ENCODE measurements around the gene GPR15LG.
"Not testable (repeated sequence)": the region's sequence is repeated elsewhere in the genome, so short reads cannot be mapped to it uniquely, and the experiment has no call there.

The GPR15LG gene

GRCh38 chr10:84173501-84173929 is at the start of gene GPR15LG:
GPR15LG (plus strand) TSS chr10:84173801; CDS start chr10:84173852, 51 bp downstream.
- no peak for DNase-seq

- not testable (repeated sequence) for DNase-seq
Observed at GRCh38 chr10:84125910-84126784, 47.5 kb upstream of the GPR15LG start.

DNA sequence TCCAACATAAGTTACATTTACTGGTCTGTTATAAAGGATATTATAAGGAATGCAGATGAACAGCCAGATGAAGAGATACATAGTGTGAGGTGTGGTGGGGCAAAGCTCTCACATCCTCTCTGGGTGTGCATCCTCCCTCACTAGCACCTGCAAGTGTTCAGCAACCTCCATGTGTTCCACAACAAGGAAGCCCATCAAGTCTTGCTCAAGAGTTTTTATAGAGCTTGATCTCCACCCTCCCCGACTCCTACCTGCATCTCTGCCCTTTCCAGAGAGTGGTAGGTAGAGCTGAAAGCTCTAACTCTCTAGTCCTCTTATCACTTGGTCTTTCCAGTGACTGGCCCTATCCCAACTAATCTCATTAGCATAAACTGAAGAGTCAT is 46.8 kb upstream of the GPR15LG start:
- no peak for DNase-seq

- DNase-seq, result no peak
Observed at GRCh38 chr10:84135836-84136235, 37.8 kb upstream of the GPR15LG start.

GRCh38 chr10:84137811-84138210 is 35.8 kb upstream of the GPR15LG start:
- DNase-seq, result no peak

- peak; percentile 57 to 70 for DNase-seq
Observed at GRCh38 chr10:84138478-84139125, 35.0 kb upstream of the GPR15LG start.

DNA sequence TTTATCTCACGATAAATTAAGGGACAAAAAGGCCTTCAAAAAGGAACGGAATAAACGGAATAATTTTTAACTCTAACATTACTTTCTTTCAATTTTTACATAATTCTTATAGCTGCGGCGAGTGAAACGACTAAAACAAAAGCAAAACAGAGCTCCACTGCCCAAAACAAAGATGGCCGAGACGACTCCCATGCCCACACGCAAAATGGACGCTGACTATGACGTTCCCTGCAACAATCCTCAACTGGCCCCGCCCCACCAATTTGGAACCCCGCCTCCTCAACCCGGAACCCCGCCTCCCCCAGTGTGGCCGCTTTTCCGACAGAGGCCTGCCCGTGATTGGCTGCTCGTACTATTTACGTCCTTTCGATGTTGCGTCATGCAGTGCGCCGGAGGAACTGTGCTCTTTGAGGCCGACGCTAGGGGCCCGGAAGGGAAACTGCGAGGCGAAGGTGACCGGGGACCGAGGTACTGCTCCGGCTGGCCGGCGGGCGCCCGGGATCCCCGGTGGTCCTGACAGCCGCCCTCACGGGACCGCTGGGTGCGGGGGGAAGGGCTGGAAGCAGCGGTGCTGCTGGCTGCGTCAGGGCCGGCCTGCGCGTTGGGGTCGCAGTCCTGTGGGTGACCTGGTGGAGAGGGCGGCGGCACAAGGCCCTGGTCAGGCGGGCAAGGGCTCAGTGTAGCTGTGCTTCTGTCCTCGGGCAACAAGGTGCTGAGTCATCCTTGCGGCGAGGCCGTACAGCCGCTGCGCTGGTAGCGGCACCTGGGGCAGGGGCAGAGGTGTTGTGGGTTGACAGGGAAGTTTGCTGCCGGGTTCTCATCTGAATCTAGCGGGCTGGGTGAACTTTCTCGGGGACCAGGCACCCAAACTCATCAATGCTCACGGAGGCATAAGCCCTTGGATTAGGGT is 34.2 kb upstream of the GPR15LG start, which contains the start of gene GHITM:
TSS of gene GHITM (plus strand) at position 384 of the 910 bp plus-strand sequence. CDS start 1,992 bp downstream, outside the sequence.
- DNase-seq, result peak; percentile 97 to 99

- DNase-seq, result no peak
Observed at GRCh38 chr10:84140036-84140379, 33.6 kb upstream of the GPR15LG start.

GRCh38 chr10:84147347-84147746 is 26.3 kb upstream of the GPR15LG start:
- DNase-seq, result no peak

DNA sequence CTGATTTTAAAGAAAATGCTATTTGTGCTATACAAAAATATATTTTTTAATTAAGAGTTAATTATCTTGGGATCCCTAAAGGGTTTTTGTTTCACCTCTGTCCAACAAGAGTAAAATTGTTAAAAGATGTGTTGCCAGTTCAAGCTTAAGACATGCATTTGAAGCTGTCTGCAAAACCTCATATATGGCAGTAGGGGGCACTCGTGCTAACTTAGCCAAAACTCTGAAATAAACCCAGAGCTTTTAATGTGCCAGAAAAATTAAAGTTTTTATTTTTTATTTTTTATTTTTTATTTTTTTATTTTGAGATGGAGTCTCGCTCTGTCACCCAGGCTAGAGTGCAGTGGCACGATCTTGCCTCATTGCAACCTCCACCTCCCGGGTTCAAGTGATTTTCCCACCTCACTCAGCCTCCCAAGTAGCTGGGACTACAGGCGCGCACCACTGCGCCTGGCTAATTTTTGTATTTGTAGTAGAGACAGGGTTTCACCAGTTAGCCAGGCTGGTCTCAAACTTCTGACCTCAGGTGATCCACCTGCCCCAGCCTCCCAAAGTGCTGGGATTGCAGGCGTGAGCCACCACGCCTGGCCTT is 25.5 kb upstream of the GPR15LG start:
- not testable (repeated sequence) for DNase-seq

- no peak for DNase-seq
Observed at GRCh38 chr10:84149854-84150253, 23.7 kb upstream of the GPR15LG start.

DNA sequence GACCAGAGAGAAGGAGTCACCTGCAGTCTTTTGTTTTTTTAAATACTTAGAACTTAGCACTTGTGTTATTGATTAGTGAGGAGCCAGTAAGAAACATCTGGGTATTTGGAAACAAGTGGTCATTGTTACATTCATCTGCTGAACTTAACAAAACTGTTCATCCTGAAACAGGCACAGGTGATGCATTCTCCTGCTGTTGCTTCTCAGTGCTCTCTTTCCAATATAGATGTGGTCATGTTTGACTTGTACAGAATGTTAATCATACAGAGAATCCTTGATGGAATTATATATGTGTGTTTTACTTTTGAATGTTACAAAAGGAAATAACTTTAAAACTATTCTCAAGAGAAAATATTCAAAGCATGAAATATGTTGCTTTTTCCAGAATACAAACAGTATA is 20.8 kb upstream of the GPR15LG start:
- no peak for DNase-seq

GRCh38 chr10:84155521-84155920 is 18.1 kb upstream of the GPR15LG start:
- no peak for DNase-seq

GRCh38 chr10:84156009-84156408 is 17.6 kb upstream of the GPR15LG start:
- no peak for DNase-seq

- peak in 1 of 2 experiments; percentile 26 for DNase-seq
Observed at GRCh38 chr10:84156768-84157167, 16.8 kb upstream of the GPR15LG start.

DNA sequence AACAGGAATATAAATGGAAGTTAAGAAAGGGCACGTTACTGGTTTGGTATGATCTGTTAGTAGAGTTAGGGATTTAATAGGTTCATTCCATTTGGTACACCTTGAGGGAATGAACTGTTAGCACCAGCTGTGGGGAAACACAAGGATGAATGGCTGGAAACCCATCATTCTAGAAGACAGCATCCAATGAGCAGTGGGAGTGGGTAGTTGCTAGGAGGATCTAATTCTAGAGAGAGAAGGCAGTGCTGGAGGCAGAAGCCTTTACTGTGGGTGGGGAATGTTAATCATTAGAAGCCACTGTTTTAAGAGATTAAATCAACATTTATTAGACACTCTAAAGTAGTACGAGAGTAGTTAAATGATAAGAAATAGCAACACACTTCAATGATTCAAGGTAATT is 15.5 kb upstream of the GPR15LG start:
- no peak for DNase-seq

DNA sequence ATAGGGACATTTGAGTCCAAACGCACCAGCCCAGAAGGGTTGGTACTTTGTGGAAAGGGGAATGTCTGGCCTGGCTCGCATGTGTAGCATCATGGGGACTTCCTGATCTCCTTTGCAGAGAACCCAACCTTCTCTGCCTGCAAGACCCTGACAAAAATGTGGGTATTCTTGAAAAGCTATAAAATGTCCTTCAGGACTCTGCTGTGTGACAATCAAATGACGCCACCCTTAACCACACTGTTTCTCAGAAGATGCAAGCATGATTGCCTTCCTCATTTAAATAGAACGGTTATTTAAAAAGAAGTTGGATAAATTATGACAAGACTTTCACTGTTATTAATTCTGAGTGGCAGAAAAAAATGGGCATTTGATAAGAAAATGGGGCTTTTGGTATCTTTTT is 15.1 kb upstream of the GPR15LG start:
- no peak for DNase-seq

GRCh38 chr10:84159076-84159685 is 14.4 kb upstream of the GPR15LG start:
- DNase-seq, result no peak

- no peak for DNase-seq
Observed at GRCh38 chr10:84160663-84161362, 12.8 kb upstream of the GPR15LG start.

GRCh38 chr10:84163996-84164395 is 9.6 kb upstream of the GPR15LG start:
- DNase-seq, result no peak

DNA sequence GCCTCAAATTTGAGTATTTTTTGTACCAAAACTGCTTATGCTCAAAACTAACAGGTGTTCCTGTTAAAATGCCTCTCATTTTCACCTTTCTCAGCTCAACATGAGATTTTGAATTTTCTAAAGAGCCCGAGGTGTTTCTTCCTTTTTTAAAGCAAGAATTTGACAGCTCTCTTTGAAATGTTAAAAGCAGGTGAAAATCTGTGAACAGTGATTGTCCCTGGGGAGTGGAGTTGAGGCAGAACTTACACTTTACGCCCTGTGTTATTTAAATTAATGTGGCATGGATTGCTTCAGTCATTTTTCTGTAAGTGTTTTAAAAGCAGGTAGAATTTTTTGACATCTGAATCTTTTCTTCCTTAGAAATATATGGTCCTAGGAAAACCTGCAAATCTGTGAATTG is 9.2 kb upstream of the GPR15LG start:
- no peak for DNase-seq

All from stimulated activated CD4-positive, alpha-beta T cell treated with anti-CD3 and anti-CD28 coated beads, Interleukin-4, amount 100 ng/mL, for 4 hours (primary cell).